Naive B cell (primary cell): ENCODE data around the gene GTPBP1. TPM values are rescaled to one million over a fixed set of nuclear protein-coding genes. Genes with fewer than 3 reads are reported as not detected.

ENCODE experiments used
- ATAC-seq, 2 donors: fragments of 150-1000 bp; cut with Tn5 transposase; 2 replicates each; pipeline ENCODE4 v1.10.0; 2021; ENCODE audit warnings: low read depth in 2 of 2, mild to moderate bottlenecking in 2 of 2, moderate library complexity in 2 of 2
- DNase-seq: peaks from one replicate; pipeline ENCODE4 v3.0.0; 2022
- H3K27ac Mint-ChIP-seq, 6 donors: one replicate each; pipeline ENCODE4 v1.8.0; 2020 to 2022; ENCODE audit warnings: mild to moderate bottlenecking in 6 of 6, mixed read lengths in 6 of 6, moderate library complexity in 5 of 6, inconsistent platforms in 2 of 6
- H3K27me3 Mint-ChIP-seq, 3 donors: one replicate each; pipeline ENCODE4 v1.8.0; 2021 to 2022; ENCODE audit warnings: mixed read lengths in 3 of 3, mild to moderate bottlenecking in 1 of 3
- H3K36me3 Mint-ChIP-seq, 2 donors: one replicate each; pipeline ENCODE4 v1.8.0; 2020 to 2022; ENCODE audit warnings: mixed read lengths in 2 of 2, inconsistent platforms in 1 of 2, mild to moderate bottlenecking in 1 of 2
- H3K4me1 Mint-ChIP-seq, 3 donors: one replicate each; pipeline ENCODE4 v1.8.0; 2020 to 2022; ENCODE audit warnings: mixed read lengths in 3 of 3, inconsistent platforms in 1 of 3, mild to moderate bottlenecking in 1 of 3, moderate library complexity in 1 of 3
- H3K4me3 Mint-ChIP-seq, 8 donors: one replicate each; pipeline ENCODE4 v1.8.0; 2020 to 2022; ENCODE audit warnings: mild to moderate bottlenecking in 8 of 8, mixed read lengths in 8 of 8, moderate library complexity in 8 of 8, inconsistent platforms in 2 of 8
- H3K9me3 Mint-ChIP-seq, 7 donors: one replicate each; pipeline ENCODE4 v1.8.0; 2020 to 2022; ENCODE audit warnings: mixed read lengths in 7 of 7, mild to moderate bottlenecking in 5 of 7, inconsistent platforms in 2 of 7, moderate library complexity in 1 of 7
- polyA plus RNA-seq, 6 donors: library from polyadenylated mRNA; unstranded; fragments of 300-500 nt; fragmentation: Illumina TruSeq; gene quantifications; one replicate each; pipeline ENCODE4 v1.2.3, GENCODE V29; 2021; ENCODE audit warnings: low read depth in 6 of 6

GTPBP1 gene
- polyA plus RNA-seq, 6 donors from 2014 or later: 21.2 to 41.2 (median 33.3) TPM

DNA sequence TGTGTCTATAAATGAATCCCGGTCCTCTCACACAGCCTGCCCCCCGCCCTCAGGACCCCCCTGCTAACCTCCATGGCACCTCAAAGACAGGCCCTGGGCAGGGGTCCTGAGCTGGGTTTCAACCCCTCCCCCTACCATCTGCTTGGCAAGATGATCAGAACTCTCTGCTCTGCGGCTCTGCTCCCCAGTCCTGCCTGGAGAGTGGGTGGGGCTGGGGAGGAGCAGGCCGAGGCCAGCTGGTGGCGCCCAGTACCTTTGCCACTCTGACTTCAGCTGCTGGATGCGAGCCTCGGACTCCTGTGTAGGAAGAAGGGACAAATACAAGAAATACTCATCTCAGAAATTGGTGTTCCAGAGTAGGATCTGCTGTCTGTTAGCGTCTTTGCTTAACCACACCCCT is 35.0 kb downstream of the GTPBP1 start:
- H3K36me3 Mint-ChIP-seq: peaks cover 0 to 19% of the 10 kb centered on the region in 2 donors
- peak overlapping the region in 2 of 6 donors; percentile 49 to 83 for H3K27ac Mint-ChIP-seq
- ATAC-seq (no peak), DNase-seq (no peak)
- no peaks in the 10 kb centered on the region for H3K27me3 Mint-ChIP-seq
- no peak overlapping the region for H3K4me3 Mint-ChIP-seq
- H3K9me3 Mint-ChIP-seq: no peaks in the 10 kb centered on the region
- H3K4me1 Mint-ChIP-seq: peaks cover 12 to 26% (median 13%) of the 10 kb centered on the region in 3 donors

DNA sequence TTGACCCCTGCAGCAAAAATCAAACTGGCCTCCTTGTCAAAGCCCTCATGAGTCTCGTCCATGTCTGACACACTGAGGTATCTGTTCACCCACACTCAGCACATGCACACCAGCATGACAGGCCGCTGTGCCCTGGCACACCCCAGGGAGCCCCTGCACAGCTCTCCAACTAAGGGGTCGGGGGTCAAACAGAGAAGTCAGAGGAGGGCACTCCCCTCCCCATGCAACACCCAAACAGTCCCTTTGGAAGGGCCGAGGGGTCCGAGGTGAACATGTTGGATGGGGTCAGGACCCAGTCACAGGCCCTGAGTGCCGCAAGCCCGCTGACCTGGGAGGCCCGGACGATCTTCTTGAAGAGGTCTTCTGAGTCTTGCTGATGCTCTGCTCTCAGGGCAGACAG is 35.4 kb downstream of the GTPBP1 start:
- DNase-seq (no peak), ATAC-seq (no peak)
- H3K4me1 Mint-ChIP-seq: peaks cover 9 to 22% (median 12%) of the 10 kb centered on the region in 3 donors
- peaks cover 0 to 19% of the 10 kb centered on the region in 2 donors for H3K36me3 Mint-ChIP-seq
- H3K27me3 Mint-ChIP-seq: no peaks in the 10 kb centered on the region
- no peak overlapping the region for H3K4me3 Mint-ChIP-seq
- no peaks in the 10 kb centered on the region for H3K9me3 Mint-ChIP-seq
- peak overlapping the region in 2 of 6 donors; percentile 49 to 83 for H3K27ac Mint-ChIP-seq

DNA sequence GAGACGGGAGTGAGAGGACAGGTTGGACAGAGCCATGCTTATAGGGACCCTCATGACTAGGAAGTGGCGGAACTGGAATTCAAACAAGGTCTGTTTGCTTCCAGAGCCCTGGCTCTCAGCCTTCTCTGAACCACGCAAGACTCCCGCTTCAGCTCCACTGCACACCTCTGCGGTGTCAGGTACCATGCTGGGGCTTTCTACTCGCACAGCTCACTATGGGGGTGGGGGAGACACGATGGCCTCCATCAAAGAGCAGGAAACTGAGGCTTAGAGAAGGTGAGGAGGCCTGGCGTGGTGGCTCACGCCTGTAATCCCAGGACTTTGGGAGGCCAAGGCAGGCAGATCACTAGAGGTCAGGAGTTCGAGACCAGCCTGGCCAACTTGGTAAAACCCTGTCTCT is 35.8 kb downstream of the GTPBP1 start:
- Mint-ChIP-seq H3K4me3 (no peak overlapping the region), H3K4me1 (peaks cover 8 to 18% (median 12%) of the 10 kb centered on the region in 3 donors), H3K27me3 (no peaks in the 10 kb centered on the region), H3K36me3 (peaks cover 0 to 19% of the 10 kb centered on the region in 2 donors), H3K27ac (peak overlapping the region in 2 of 6 donors; percentile 49 to 83), H3K9me3 (no peaks in the 10 kb centered on the region)
- ATAC-seq (no peak), DNase-seq (no peak)

DNA sequence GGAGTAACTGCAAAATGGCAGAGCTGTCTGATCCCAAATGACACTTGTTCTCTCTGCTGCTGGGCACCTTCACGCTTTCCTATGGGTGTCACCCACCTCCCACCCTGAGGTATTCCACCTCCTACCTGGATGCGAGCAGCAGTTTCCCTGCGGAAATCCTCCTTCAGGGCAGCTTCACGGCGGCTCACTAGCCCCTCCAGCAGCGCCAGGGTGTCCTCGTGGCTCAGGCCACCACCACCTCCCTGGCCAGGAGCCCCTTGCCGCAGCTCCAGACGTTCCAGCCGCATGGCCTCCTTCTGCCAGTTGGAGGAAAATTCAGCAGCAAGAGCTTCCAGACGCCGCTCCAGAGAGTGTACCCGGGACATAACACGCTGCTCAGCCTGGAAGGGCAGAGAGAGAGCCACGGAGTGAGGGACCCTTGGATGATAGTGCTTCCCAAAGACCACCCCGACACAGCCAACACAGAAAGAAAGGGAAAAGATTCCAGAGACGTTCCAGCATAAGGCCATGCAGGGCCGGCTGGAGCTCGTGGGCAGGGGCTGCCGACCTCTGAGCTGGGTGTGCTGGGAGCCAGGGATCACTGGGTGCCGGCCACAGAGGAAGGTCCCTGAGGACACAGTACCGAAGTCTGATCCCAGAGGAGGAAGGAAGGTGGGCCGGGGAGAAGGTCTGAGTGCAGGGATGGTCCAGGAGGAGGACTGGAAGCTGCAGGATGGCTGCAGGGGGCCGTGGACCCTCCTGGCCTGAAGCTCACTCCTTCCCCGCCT is 36.6 kb downstream of the GTPBP1 start:
- no peaks in the 10 kb centered on the region for H3K27me3 Mint-ChIP-seq
- ATAC-seq: no peak
- no peak for DNase-seq
- H3K27ac Mint-ChIP-seq: peak overlapping the region in 4 of 6 donors; percentile 53 to 76 (median 64)
- peaks cover 0 to 11% of the 10 kb centered on the region in 2 donors for H3K36me3 Mint-ChIP-seq
- peaks cover 4 to 10% (median 8%) of the 10 kb centered on the region in 3 donors for H3K4me1 Mint-ChIP-seq
- H3K9me3 Mint-ChIP-seq: no peaks in the 10 kb centered on the region
- H3K4me3 Mint-ChIP-seq: no peak overlapping the region

DNA sequence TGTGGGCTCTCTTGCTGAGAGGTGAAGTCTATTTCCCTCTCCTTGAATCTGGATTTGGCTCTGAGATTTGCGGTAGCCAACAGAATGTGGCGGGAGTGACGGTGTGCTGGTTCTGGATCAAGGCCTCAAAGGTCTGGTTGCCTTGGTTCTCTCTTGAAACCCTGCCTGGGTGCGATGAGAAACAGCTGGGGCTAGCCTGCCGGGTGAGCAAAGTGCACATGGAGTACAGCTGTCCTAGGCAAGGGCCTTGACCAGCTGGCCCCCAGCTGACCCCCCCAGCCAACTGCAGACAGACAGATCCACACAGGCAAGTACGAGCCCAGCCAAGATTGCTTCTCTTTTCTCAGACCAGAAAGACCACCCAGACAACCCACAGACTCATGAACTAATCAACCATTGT is 39.2 kb downstream of the GTPBP1 start:
- peaks cover 3 to 15% (median 13%) of the 10 kb centered on the region in 3 donors for H3K4me1 Mint-ChIP-seq
- H3K4me3 Mint-ChIP-seq: no peak overlapping the region
- no peaks in the 10 kb centered on the region for H3K9me3 Mint-ChIP-seq
- no peaks in the 10 kb centered on the region for H3K27me3 Mint-ChIP-seq
- DNase-seq: no peak
- ATAC-seq: no peak
- peak overlapping the region in 2 of 6 donors; percentile 31 to 57 for H3K27ac Mint-ChIP-seq
- H3K36me3 Mint-ChIP-seq: no peaks in the 10 kb centered on the region

DNA sequence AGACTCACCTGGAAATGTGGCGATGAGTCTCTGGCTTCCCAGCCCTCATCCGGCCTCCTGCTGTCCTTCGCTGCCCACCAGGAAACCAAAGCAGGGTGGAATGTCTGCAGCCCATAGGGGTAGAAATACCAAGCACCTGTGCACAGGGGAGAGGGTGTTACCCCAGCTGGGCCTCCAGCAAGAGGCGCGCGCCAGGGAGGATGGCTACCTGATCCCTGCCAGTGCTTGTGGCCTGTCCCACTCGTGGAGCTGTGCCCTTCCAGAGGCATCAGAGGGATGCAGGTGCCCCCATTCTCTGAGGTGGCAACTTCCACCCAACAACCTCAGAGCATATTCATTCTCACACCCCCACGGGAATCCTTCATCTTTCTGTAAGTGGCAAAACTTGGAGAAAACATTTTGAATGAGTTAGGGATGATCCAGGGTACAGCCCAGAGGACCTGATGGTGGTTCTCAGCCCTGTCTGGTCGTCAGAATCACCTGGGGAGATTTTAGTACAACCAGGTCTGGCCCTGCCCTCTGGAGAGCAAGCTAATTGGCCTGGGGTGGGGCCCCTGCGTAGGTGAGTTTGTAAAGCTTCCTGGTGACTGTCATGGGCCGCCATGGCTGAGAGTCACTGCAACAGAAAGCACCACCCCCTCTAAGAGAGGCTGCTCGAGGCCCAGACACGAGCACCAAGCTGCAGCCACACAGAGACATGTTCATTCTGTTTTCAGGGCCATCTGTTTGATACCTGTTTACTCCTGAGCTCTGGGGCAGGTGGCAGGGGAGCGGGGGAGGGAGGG is 40.1 kb downstream of the GTPBP1 start:
- no peak for DNase-seq
- no peak for ATAC-seq
- Mint-ChIP-seq H3K4me3 (no peak overlapping the region), H3K27ac (peak overlapping the region in 2 of 6 donors; percentile 41 to 57), H3K27me3 (no peaks in the 10 kb centered on the region), H3K9me3 (no peaks in the 10 kb centered on the region), H3K36me3 (no peaks in the 10 kb centered on the region), H3K4me1 (peaks cover 7 to 21% (median 17%) of the 10 kb centered on the region in 3 donors)

DNA sequence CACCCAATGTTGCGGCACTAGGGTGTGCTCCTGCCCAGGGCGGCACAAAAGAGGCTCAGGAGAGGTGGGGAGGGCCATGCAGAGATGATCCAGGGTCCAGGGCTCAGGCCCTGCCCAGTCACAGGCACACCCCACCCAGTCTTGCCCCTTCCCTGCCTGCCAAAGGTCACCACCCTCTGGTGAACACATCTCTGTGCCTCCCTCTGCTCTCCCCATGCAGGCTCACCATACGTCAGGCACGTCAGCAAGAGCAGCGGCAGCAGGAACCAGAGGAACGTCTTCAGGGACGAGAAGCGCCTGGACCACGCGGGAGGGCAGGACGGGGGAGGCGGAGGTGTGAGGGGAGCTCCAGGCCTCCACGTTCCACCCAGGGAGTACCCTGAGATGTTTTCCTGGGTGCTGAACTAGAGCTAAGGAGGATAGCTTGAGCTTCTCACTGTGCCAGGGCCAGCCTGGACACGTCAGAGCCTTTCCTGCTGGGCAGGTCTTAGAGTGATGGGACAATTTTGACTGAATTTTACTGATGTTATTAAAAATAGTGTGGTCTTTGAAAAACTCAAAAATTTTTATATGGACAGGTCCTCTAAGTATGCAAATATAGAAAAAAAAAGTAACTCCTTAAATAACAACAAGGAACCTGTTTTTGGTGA is 42.9 kb downstream of the GTPBP1 start:
- DNase-seq (no peak), ATAC-seq (no peak)
- Mint-ChIP-seq H3K27ac (peak overlapping the region in 3 of 6 donors; percentile 56 to 82 (median 61)), H3K4me1 (peaks cover 30 to 48% (median 38%) of the 10 kb centered on the region in 3 donors), H3K36me3 (peaks cover 7 to 9% of the 10 kb centered on the region in 2 donors), H3K4me3 (peak overlapping the region in 1 of 8 donors; percentile 64), H3K27me3 (no peaks in the 10 kb centered on the region), H3K9me3 (no peaks in the 10 kb centered on the region)

DNA sequence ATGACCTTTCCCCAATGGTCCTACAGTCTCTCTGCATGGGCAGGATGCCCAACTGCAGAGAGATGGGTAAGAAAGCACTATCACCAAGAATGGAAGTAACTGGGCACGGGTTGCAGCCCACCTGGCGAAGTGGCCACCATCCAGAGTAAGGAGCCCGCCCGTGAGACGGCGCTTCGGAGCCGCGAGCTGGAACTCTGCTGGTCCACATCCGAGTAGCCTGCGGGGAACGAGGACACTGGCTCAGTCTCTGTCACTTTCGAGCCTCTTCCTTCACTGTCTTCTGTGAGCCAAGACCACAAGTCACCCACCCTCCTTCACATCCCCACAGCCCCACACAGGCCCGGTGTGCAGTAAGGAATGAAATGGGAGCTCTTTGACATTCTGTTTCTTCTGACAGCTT is 44.4 kb downstream of the GTPBP1 start:
- peaks cover 9 to 11% of the 10 kb centered on the region in 2 donors for H3K36me3 Mint-ChIP-seq
- H3K4me1 Mint-ChIP-seq: peaks cover 43 to 57% (median 43%) of the 10 kb centered on the region in 3 donors
- no peaks in the 10 kb centered on the region for H3K27me3 Mint-ChIP-seq
- peak overlapping the region in 4 of 8 donors; percentile 56 to 99 (median 66) for H3K4me3 Mint-ChIP-seq
- DNase-seq: no peak
- H3K9me3 Mint-ChIP-seq: no peaks in the 10 kb centered on the region
- H3K27ac Mint-ChIP-seq: peak overlapping the region in 5 of 6 donors; percentile 33 to 99 (median 74)
- ATAC-seq: no peak

DNA sequence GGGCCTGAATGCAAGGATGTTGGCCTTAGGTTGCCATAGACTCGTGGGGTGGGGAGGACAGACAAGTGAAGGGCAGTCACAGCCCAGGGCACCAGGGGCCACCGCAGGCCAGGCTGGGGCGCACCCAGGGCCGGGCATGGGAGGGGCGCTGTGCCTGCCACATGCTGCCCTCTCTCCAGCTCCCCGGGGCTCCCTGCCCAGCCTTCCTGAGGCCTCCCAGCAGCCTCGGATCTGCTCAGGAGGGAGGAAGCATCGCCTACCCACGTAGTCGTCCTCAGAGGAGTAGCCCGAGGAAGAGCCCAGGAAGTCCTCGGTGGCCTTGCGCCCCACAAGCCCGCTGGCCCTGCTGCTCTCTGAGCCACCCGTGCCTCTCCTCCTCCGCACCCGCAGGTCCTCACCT is 44.9 kb downstream of the GTPBP1 start:
- H3K36me3 Mint-ChIP-seq: peaks cover 9 to 13% of the 10 kb centered on the region in 2 donors
- no peak for ATAC-seq
- H3K27me3 Mint-ChIP-seq: no peaks in the 10 kb centered on the region
- no peaks in the 10 kb centered on the region for H3K9me3 Mint-ChIP-seq
- peak overlapping the region in 6 of 8 donors; percentile 62 to 99 (median 94) for H3K4me3 Mint-ChIP-seq
- H3K4me1 Mint-ChIP-seq: peaks cover 43 to 57% (median 44%) of the 10 kb centered on the region in 3 donors
- no peak for DNase-seq
- H3K27ac Mint-ChIP-seq: peak overlapping the region in 4 of 6 donors; percentile 14 to 99 (median 85)

DNA sequence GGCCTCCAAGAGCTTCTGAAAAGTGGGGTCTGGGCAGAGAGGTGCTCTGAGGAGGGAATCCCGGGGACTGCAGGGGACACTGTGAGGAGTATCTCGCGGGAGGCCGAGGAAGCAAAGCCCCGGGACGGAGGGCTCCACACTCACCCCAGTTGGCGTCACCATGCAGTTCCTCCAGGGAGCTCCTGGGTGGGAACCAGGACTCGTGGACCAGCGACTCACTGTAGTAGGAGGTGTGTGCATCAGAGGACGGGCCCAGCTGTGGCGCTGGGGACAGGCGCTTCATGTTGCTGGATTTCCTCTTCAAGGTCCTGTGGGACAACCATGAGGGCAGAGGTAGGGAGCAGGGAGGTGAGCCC is 45.3 kb downstream of the GTPBP1 start:
- Mint-ChIP-seq H3K27me3 (no peaks in the 10 kb centered on the region), H3K4me3 (peak overlapping the region; percentile 80 to 99 (median 96)), H3K9me3 (no peaks in the 10 kb centered on the region), H3K36me3 (peaks cover 9 to 13% of the 10 kb centered on the region in 2 donors), H3K27ac (peak overlapping the region; percentile 96 to 100 (median 99)), H3K4me1 (peaks cover 43 to 57% (median 44%) of the 10 kb centered on the region in 3 donors)
- ATAC-seq: no peak
- DNase-seq: no peak

DNA sequence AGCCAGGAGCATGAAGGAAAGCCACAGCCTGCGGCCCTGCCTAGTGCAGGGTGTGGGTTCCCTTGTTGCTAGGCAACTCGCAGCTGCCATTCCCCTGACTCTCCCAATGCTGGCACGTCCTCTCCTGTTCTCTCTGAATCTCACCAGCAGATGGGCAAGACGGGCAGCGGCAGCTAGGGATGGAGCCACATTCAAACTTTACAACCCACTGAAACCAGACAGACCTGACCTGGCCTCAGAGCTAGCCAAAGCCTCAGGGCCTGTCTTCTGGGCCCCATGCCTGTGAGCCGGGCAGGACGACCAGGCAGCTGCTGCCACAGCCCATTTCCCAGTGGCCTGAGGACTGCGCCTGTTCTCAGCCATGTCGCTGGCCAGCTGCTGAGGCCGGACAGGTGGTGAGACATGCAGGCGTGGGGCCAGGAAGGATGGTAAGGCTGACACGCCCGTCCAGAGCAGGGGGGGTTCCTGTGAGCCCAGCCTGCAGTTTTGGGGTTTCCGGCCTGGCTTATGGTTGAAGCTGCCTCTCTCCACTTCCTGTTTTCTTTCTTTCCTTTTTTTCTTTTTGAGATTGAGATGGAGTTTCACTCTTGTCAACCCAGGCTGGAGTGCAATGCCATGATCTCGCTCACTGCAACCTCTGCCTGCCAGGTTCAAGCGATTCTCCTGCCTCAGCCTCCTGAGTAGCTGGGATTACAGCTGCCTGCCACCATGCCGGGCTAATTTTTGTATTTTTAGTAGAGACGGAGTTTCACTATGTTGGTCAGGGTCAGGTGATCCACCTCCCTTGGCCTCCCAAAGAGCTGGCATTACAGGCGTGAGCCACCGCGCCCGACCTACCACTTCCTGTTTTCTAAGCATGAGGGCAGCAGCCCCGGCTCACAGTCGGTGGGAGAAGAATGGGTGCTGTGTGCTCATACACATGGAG is 45.9 kb downstream of the GTPBP1 start:
- Mint-ChIP-seq H3K27ac (peak overlapping the region; percentile 96 to 100 (median 99)), H3K27me3 (no peaks in the 10 kb centered on the region), H3K9me3 (no peaks in the 10 kb centered on the region), H3K36me3 (peaks cover 9 to 13% of the 10 kb centered on the region in 2 donors), H3K4me3 (peak overlapping the region; percentile 80 to 99 (median 96)), H3K4me1 (peaks cover 47 to 61% (median 47%) of the 10 kb centered on the region in 3 donors)
- DNase-seq: peak; percentile 89
- peak; percentile 64 to 65 for ATAC-seq

DNA sequence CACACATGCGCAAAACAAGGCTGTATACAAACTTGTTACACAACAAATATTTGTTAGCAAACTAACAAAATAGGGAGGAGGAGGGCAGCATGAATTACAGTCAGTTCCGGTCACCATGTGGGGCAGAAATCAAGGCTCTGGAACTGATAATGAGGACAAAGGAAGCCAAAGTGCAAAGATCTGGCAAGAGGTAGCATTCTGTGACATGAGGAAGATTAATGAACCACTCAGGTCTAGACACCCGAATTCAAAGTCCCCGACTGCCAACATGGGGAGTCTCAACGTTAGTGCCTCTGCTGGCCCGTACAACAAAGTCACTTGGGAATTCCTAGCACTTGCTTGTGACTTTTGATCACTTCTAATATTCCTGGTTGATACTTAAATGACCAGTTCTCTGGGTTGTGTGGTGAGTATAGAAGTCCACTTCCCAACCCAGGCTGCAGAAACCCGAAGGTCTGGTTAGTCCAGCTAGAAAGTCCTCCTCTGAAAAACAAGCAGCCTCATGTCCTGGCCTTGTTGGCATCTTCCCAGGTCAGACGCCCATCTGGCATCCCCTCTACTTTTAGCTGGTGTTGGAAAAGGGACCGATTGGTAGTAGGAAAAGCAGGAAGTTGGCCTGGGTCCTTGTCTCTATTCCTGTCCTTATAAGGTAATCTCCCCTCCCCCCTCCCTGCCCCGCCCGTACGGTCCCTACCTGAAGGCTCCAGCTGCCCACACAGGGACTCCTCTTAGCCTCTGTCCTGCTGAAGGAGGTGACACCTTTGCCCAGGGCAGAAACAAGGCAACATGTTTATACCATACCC is 48.4 kb downstream of the GTPBP1 start:
- H3K4me3 Mint-ChIP-seq: peak overlapping the region; percentile 94 to 100 (median 99)
- ATAC-seq: no peak
- peaks cover 9 to 13% of the 10 kb centered on the region in 2 donors for H3K36me3 Mint-ChIP-seq
- peaks cover 69 to 83% (median 71%) of the 10 kb centered on the region in 3 donors for H3K4me1 Mint-ChIP-seq
- no peak for DNase-seq
- no peaks in the 10 kb centered on the region for H3K27me3 Mint-ChIP-seq
- no peaks in the 10 kb centered on the region for H3K9me3 Mint-ChIP-seq
- peak overlapping the region; percentile 78 to 99 (median 97) for H3K27ac Mint-ChIP-seq
